HG03064 (cell line): ENCODE measurements around the gene LCN10.
"Not testable (repeated sequence)": the region's sequence is repeated elsewhere in the genome, so short reads cannot be mapped to it uniquely, and the experiment has no call there.

Experiments used
- ATAC-seq: cut with Tn5 transposase; IDR thresholded peaks from one replicate; pipeline ENCODE4 v1.9.1; 2021; ENCODE audit warnings: low read depth; ENCODE audit not compliant: unreplicated experiment

Gene LCN10

GRCh38 chr9:136773386-136774044 lies 30.8 kb upstream of the LCN10 start:
- no peak for ATAC-seq

- ATAC-seq = no peak
These were observed 29.2 kb upstream of the LCN10 start for GRCh38 chr9:136771907-136772415.

GRCh38 chr9:136769710-136770191 lies 27.0 kb upstream of the LCN10 start:
- ATAC-seq = no peak

- not testable (repeated sequence) for ATAC-seq
These were observed 23.8 kb upstream of the LCN10 start for GRCh38 chr9:136766410-136767120.

- ATAC-seq = not testable (repeated sequence)
These were observed 23.1 kb upstream of the LCN10 start for GRCh38 chr9:136765745-136766409.

GRCh38 chr9:136765041-136765440 lies 22.3 kb upstream of the LCN10 start:
- no peak for ATAC-seq

GRCh38 chr9:136764301-136764891 lies 21.7 kb upstream of the LCN10 start, which contains the start of gene LCN15:
Gene LCN15 (minus strand): TSS chr9:136764518. CDS start chr9:136764488, 30 bp downstream.
- no peak for ATAC-seq

GRCh38 chr9:136763649-136764035 lies 20.9 kb upstream of the LCN10 start:
- ATAC-seq = no peak

- ATAC-seq = no peak
These were observed 20.3 kb upstream of the LCN10 start for GRCh38 chr9:136762915-136763648.

GRCh38 chr9:136762221-136762691 lies 19.5 kb upstream of the LCN10 start:
- ATAC-seq = no peak

GRCh38 chr9:136761545-136761981 lies 18.8 kb upstream of the LCN10 start:
- no peak for ATAC-seq

GRCh38 chr9:136760834-136761544 lies 18.2 kb upstream of the LCN10 start:
- ATAC-seq = not testable (repeated sequence)

GRCh38 chr9:136760424-136760823 lies 17.7 kb upstream of the LCN10 start:
- ATAC-seq = no peak

- ATAC-seq = no peak
These were observed 16.9 kb upstream of the LCN10 start for GRCh38 chr9:136759436-136760325.

GRCh38 chr9:136759001-136759400 lies 16.3 kb upstream of the LCN10 start:
- no peak for ATAC-seq

GRCh38 chr9:136757751-136758140 lies 15.0 kb upstream of the LCN10 start:
- no peak for ATAC-seq

GRCh38 chr9:136757328-136757727 lies 14.6 kb upstream of the LCN10 start:
- no peak for ATAC-seq

- ATAC-seq = no peak
These were observed 14.1 kb upstream of the LCN10 start for GRCh38 chr9:136756836-136757235.

GRCh38 chr9:136756134-136756438 lies 13.3 kb upstream of the LCN10 start:
- ATAC-seq = no peak
